ENCODE data around the gene SYNGR1.

DNA sequence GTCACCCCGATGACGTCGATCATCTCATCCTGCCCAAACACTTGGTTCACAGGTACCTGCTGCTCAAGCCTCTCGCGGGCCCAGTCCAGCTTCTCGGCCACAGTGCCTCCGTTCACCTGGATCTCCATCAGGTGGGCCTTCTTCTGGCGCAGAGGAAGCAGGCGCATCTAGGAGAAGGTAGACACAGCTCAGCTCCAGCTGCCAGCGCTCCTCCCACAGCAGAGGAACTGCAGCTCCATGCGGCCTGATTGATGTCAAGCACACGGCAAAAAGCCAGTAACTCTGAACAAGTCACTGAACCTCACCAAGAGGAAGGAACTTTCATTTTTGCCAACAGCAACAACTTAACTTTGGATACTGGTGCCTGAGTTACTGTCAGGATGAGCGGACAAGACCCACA, 34.4 kb upstream of the SYNGR1 start:
- TF ChIP-seq EP300 (IDR thresholded peaks at IDR 0.05) (no peak), POLR2AphosphoS5 (IDR thresholded peaks at IDR 0.05) (no peak), POLR2A (IDR thresholded peaks at IDR 0.05) (no peak)
- TF ChIP-seq, protein P1, sequence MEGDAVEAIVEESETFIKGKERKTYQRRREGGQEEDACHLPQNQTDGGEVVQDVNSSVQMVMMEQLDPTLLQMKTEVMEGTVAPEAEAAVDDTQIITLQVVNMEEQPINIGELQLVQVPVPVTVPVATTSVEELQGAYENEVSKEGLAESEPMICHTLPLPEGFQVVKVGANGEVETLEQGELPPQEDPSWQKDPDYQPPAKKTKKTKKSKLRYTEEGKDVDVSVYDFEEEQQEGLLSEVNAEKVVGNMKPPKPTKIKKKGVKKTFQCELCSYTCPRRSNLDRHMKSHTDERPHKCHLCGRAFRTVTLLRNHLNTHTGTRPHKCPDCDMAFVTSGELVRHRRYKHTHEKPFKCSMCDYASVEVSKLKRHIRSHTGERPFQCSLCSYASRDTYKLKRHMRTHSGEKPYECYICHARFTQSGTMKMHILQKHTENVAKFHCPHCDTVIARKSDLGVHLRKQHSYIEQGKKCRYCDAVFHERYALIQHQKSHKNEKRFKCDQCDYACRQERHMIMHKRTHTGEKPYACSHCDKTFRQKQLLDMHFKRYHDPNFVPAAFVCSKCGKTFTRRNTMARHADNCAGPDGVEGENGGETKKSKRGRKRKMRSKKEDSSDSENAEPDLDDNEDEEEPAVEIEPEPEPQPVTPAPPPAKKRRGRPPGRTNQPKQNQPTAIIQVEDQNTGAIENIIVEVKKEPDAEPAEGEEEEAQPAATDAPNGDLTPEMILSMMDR (IDR thresholded peaks at IDR 0.05): no peak

All from stomach (tissue), 4 donors.